HG02981 (cell line): ENCODE results near the gene RAB11A.

Experiments
- ATAC-seq: cut with Tn5 transposase; IDR thresholded peaks from one replicate; pipeline ENCODE4 v1.9.1; 2021; ENCODE audit warnings: mild to moderate bottlenecking, moderate library complexity; ENCODE audit not compliant: unreplicated experiment

The RAB11A gene

DNA sequence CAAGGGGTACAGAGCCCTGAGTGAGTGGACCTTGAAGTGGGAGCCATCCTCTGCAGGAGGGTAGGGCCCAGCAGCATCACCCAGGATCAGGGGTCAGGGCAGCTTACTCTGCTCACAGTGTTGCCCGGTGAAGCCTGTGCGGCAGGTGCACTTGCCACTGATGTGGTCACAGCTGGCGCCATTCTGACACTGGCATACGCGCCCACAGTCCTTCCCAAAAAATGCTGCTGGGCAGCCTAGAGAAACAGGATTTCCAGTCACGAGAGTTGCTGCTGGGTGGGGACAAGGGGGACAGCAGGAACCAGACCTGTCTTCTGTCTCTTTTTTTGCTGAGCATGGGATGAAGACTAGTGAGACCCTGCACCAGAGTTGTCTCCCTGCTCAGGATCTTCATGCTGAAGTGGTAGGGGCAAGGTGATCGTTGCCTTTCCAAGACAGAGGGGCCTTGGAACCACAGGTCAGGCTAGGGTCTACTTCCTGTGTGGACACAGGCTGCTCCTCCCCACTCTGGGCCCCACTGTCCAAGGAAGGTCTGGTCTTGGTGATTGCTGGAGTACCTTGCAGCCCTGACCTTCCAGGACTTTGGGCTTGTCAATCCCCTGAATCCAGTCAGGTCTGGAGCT, 46.9 kb downstream of the RAB11A start:
- no peak for ATAC-seq

DNA sequence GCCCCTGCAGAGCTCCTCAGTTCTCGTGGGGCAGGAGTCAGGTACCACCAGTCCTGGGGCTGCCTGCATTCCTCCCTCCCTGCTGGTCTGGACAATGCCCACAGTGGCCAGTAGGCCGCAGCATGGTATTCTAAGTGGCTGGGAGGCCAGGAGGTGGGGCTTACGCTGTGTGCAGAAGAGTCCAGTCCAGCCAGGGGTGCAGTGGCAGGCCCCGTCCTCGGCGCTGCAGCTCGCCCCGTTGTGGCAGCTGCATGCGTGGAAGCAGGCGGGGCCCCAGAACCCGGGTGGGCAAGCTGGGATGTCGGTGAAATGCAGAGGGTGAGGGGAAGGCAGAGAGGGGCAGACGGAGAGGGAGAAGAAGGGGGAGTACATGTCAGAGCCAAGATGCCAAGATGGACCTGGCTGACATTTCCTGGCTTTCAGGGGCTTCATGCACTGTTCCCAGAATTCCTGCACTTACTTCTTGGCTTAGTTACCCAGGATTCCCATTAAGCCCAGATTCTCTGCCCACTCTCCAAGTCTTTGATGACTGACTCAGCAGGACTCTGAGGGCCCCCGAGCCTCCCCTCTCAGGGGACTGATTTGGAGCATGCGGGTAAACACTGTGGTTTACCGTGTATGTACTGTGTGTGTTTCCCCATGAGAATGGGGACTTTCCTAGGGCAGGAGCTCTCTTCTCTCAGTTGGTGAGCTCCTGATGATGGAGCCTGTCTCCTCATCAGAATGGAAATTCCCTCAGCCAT, 47.5 kb downstream of the RAB11A start:
- peak; percentile 58 for ATAC-seq

DNA sequence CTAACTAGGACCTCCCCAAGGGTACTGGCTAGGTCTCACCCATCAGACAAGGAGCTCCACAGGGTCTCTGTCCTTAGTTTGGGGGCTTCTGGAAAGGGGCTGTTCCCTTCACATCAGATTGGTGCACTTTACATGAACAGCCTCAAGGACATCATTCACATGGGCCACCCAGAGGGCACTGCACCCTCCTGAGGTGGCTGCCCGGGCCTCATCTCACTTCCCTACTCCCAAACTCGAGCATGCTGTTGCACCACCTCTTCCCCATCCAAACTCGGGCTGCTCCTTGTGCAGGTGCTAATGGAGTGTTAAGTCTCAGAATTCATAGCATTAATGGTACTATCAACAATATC, 48.1 kb downstream of the RAB11A start:
- ATAC-seq = no peak

DNA sequence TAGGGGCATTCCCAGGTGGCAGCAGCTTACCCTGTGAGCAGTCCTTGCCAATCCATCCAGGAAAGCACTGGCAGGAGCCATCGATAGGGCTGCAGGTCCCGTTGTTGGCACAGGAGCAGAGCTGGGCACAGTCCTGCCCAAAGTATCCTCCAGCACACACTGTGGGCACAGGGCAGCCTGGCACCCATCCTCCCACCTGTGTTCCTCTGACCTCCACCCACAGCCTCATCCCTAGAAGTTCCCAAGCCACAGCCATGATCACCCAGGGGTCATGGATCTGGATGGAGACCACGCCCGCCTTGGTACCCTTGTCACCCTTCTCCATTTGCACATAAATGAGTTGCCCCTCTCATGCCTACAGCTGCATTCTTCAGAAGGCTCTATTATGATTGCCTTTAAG, 48.6 kb downstream of the RAB11A start:
- ATAC-seq = no peak

DNA sequence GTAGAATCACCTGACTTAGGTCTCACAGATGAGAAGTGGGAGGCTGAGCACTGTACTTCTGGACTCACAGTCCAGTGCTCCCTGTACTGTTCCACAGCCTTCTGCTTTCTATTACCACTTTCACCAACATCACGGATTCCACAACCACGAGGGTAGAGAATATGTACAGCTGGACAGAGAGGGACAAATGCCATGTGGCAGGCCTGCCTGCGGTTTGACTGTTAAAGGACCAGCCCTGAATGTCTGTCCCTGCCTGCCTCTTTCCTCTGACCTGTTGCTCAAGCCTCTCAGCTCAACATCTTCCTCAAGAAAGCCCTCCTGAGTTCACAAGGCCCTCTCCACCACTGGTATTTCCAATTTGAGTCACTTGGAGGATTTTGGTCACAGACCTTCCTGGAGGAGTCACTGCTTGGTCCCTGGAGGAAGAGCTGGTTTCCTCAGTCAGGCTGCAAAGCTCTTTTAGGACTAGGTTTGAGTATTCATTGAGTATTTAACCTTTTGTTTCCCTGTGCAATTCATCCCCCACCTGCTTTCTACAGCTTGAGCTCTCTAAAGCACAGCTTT, 49.1 kb downstream of the RAB11A start:
- no peak for ATAC-seq

DNA sequence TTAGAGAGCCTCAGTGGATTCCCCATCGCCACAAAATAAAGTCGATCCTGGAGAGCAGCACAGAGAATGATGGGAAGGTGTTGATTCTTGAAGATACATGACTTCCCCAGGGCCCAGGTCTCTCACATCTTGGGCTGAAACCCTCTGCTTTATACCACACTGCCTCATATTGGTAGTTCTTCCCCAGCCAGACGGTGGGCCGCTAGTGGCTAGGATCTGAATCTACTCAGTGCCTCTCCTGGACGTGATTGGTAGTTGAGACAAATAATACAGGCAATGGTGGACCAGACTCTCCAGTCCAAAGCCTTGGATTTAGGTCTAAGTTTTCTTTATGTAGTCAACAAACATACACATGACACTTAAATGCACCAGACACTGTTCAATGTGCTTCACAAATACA, 49.7 kb downstream of the RAB11A start:
- ATAC-seq = no peak

DNA sequence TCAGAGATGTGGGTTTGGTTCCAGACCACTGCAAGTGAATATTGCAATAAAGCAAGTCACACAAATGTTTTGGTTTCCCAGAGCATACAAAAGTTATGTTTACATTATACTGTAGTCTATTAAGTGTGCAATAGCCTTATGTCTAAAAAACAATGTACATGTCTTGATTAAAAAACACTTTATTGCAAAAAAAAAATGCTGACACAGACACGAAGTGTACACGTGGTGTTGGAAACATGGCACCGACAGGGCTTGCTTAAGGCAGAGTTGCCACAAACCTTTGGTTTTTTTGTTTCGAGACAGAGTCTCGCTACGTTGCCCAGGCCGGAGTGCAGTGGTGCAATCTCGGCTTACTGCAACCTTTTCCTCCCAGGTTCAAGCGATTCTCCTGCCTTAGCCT, 50.1 kb downstream of the RAB11A start:
- ATAC-seq = no peak

DNA sequence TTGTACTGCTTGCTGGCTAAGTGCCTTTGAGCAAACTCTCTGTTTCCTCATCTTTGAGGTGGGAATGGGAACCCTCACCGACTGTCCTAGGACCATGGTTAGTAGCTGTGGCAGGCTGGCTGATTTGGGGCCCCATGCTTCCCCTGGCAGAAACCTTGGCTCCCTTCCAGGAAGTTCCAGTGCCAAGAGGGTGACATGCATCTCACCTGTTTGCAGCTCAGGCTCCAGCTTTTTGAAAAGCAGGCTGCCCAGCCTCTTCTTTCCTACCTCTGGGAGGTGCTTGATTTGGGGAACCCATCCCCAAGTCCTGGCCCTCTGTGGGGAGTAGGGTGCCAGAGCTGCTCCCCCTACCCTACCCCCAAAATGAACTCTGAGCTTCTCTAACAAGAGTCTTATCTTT, 50.8 kb downstream of the RAB11A start:
- no peak for ATAC-seq

DNA sequence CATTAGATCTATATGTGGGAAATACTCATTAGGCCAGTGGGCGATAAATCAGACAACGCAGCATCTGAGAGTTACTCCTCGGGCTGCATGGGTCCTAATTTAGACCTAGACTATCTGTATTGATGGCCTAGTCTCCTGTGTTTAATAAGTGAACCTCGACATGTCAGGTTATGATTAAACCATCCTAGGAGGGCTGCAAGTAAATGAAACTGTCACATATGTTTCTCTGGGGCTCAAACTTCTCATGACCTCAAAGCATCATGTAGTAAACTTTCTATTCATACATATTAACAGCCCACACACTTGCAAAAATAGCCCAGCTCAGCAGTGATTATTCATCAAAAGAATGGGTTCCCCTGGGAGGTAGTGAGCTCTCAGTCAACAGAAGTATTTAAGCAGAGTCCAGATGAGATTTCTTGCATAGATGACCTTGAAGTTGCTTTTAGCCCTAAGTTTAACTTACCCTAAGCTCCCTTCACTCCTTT, 51.6 kb downstream of the RAB11A start:
- ATAC-seq = peak; percentile 29

DNA sequence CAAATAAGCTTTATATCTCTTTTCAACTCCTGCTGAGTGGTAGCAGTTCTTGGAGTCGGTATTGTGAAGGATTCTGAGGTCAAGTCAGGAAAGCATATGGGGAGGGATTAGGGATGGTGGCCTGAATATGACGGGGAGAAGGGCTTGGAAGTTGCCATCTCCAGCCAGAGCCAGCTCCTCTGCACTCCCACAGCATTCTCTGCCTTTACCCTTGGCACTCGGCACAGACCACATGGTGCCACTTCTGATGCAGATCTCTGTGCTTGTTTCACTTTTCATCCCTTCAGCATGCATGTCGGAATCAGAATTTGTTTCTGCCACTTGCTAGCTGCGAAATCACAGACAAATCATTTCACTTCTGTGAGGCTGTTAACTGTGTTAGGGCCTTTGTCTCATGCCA, 52.5 kb downstream of the RAB11A start:
- no peak for ATAC-seq

DNA sequence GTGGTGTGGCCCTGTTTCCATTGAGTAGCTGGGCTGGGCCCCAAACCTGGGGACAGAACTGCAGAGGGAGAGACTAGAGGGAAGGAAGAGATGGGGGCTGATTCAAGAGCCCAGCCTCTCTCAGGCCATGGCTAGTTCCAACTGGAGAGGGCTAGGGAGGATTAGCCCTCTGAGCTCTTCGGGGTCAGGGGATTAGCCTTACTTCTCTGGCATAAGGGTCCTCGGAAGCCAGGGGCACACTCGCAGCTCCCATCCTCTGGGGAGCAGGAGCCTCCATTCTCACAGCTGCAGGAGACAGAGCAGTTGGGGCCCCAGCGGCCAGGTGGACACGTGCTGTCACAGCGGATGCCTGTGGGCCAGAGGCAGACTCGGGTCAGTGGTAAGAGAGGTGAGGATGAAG, 53.3 kb downstream of the RAB11A start:
- ATAC-seq = no peak

DNA sequence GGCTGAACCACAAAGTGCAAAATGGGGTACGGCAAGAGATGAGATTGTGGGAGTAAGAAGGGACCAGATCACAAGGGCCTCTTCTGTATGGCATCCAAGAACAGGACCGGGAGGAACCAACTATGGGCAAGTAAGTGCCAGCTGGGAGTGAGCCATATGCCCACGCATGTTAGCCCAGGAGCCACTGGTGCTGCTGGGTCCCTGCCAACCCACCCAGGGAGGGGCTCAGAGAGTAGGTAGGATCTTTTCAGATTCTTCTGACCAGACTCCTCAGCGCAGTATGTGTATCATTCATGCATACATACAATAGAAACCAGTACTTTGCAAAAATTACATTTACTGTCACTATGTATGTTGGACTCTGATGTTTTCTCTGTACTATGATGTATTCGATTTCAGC, 54.0 kb downstream of the RAB11A start:
- ATAC-seq = no peak

DNA sequence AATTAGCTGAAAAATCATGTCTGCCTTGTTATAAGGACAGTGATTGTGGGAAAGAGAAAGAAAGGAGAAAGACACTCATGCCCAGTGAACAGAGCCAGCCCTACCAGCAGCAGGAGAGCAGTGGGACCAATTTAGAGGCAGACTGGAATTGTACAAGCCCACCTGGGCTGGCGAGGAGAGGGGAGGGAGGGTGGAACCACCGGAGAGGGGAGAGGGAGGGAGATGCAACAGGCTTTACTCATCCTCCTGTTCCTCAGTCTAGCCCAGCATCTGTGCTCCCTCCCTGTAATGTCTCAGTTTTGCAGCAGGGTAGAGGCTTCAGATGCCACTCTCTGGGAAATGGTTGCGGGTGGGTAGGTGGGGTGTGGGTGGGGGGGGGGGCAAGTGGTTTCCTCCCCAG, 54.7 kb downstream of the RAB11A start:
- no peak for ATAC-seq

DNA sequence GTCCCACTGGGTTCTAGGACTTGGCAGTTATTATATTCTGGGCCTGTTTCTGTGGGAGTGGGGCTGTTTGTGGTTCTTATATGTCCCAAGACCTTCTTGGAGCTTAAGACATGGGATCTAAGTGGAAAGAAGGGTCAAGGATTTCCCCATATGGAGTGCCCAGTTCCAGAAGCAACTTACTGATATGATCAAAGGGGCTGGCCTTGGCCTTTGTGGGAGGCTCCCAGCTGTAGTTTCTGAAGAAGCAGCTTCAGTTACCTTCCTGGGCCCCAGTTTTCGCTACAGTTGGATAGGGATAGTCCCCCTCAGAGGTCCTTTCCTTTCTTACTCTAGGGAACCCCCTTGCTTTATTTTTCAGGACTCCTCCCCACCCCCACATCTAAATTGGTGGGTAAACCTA, 56.0 kb downstream of the RAB11A start:
- no peak for ATAC-seq

DNA sequence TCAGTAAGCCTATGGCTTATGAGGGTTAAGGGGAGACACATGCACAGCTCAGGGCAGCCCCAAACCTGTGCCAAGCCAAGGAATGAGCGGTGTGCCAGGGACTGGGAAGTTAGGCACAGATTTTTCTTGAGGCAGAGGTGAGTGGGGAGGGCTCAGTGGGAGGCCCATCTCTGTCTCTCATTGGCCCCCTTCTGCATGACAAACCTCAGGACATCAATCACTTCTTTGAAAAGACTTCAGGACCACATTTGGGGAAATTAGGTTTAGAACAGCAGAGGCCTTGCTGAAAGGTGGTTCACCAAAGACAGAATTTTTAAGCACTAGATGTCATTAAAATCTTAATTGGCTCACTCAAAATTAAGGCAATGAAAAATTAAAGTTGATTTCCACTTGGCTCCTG, 57.2 kb downstream of the RAB11A start:
- ATAC-seq = peak; percentile 11

DNA sequence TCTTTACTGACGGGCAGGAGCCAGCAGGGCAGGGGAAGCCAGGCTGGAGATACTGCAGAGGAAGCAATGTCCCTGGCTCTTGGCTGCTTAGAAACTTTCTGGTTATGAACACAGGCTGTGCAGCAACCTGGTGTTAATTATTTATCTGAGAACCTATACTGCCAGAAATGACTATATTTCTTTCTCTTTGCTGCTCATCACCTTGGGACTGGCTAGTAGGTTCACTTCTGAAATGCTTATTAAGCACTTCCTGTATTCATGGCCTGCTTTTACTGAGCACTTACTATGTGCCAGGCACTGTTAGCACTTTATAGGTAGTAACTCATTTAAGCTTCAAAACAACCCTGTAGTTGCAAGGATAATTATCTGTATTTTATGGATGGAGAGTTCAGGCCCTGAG, 57.6 kb downstream of the RAB11A start:
- ATAC-seq = peak; percentile 65

DNA sequence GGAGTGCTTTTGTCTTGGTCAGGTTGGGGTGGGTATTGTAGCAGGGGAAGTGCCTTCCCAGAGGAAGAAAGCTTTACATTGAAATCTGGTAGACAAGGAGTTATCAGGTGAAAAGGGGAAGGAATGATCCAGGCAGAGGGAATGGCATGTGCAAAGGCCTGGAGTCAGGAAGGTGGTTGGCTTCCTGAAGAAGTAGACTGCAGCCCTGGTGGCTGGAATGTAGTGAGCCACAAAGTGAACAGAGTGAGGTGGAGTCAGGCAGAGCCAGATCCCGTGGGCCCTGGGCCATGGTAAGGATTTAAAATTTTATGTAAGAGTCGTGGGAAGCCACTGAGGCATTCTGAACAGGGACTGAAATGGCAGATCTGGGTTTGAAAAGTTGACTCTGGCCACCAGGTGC, 58.3 kb downstream of the RAB11A start:
- no peak for ATAC-seq

DNA sequence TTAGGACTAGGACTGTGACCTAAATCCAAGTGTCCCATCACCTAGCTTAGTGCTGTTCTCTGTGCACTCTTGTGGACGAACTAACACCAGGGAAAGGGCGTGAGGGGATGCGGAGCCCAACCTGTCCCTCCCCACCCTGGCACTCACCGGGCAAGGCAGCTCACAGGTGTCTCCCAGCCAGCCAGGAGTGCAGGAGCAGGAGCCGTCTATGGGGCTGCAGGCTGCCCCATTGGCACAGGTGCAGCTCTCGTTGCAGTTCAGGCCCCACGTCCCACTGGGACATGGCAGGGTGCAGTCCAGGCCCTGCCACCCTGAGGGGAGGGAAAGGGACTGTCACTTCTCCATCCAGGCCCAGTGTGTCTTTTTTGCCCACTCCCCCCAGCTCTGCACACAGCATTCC, 60.3 kb downstream of the RAB11A start:
- ATAC-seq = no peak

DNA sequence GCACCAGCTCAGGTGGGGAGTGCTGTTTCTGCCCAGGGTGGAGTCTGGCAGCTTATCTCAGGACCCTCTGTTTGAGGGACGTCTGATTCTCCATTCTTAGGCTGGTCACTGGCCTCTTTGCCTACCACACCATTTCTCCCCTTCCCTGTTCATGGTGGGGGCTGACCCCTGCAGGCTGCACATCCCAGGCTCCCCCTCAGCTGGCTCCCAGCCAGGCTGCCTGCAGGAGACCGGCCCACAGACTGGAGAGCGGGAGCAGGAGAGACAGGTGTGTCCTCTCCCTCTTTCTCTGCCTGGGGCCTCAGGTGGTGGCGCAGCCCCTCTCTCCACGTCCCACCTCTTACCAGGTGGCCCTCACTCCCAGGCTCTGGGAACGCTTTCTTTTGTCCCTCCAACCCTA, 60.8 kb downstream of the RAB11A start:
- ATAC-seq = no peak

DNA sequence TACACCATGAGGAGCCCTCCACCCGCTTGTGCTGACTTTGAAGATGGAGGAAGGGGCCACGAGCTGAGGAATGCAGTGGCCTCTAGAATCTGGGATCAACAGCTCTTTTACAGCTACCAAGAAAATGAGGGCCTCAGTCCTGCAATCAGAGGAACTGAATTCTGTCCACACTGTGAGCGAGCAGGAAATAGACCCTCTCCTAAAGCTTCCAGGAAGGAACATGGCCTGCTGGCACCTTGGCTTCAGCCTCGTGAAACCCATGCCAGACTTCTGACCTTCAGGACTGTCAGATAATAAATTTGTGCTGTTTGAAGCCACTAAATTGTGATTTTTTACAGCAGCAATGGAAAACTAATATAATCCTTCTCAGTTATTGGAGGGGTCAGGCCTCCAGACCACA, 61.9 kb downstream of the RAB11A start:
- no peak for ATAC-seq

DNA sequence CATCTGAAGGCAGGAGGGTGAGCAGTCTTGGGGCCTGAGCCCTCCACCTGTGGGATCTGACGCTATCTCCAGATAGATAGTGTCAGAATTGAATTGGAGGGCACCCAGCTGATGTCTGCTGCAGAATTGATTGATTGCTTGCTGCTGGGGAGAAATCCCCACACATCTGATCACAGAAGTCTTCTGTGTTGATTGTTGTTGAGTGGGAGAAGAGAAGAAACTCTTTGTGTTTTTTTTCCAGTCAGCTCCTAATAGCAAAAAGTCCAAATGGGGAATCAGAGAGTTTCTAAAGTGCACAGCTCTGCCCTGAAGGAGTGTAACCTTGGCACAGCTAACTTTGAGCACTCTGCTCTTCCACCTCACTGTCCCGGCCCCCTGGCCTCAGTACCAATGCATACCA, 66.1 kb downstream of the RAB11A start:
- ATAC-seq = no peak

DNA sequence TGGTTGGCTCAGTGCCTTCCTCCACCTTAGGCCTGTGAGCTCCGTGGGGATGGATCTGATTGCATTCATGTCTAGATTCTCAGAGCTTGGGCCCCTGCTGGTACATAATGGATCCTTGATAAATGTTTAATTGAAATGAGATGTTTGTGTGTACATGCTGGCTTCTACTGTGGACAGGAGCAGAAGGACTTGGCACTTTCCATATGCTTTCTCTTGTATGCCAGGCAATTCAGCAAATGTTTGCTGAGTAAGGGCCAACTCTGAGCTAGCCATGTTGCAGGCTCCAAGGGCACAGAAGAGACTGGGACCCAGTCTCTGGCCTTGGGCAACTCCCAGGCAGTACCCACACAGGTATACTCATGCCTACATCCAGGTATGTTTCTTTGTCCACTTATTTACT, 67.0 kb downstream of the RAB11A start:
- ATAC-seq = no peak

DNA sequence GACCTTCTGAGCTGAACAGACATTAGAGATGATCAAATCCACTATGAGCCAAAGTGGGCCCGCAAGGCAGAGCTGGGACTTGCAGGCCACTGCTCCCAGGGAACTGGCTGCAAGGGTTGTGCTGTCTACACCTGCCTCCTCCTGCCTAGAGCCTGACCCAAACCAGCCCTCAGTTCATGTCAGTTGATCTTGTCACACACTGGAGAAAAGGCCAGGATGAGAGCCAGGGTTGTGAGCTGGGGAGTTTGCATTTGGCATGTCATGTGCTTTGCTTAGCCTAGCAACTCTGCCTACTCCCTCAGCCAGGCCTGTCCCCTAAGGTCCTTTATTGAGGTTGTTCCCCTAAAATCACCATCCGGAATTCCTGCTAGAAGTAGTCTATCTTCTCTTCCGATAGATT, 67.8 kb downstream of the RAB11A start:
- ATAC-seq = no peak
